ENCODE measurements around the gene KDM7A. TPM values are rescaled to one million over a fixed set of nuclear protein-coding genes. Genes with fewer than 3 reads are reported as not detected.

The KDM7A gene
- total RNA-seq, 1 donor from 2014 or later = 13.8 TPM

- peaks cover 26% of the 10 kb centered on the region for H3K4me1 Mint-ChIP-seq
- no peak for TF ChIP-seq CTCF (IDR thresholded peaks at IDR 0.05)
- H3K9me3 Mint-ChIP-seq = no peaks in the 10 kb centered on the region
- H3K27ac Mint-ChIP-seq = no peak overlapping the region
- CTCF ChIA-PET = no interaction called here
- intact Hi-C loops (cut with micrococcal nuclease) = no loop called here
- H3K4me3 Mint-ChIP-seq = no peak overlapping the region
- peaks cover 54% of the 10 kb centered on the region for H3K36me3 Mint-ChIP-seq (ENCODE audit: low read depth)
- DNase-seq = no peak
- no peak for ATAC-seq (ENCODE audit: low read depth)
- POLR2A ChIA-PET = interaction anchor here (0.7 kb wide), 1 partner anchor 17 kb away, joined by 4 read pairs; no protein-coding TSS in a partner anchor
- no peaks in the 10 kb centered on the region for H3K27me3 Mint-ChIP-seq
Observed at GRCh38 chr7:140136073-140136472, 40.7 kb downstream of the KDM7A start.

- Mint-ChIP-seq H3K4me3 (no peak overlapping the region), H3K36me3 (ENCODE audit: low read depth) (peaks cover 66% of the 10 kb centered on the region), H3K27ac (peak overlapping the region; percentile 12), H3K4me1 (peaks cover 11% of the 10 kb centered on the region), H3K27me3 (no peaks in the 10 kb centered on the region), H3K9me3 (no peaks in the 10 kb centered on the region)
- ChIA-PET POLR2A (no interaction called here), CTCF (no interaction called here)
- TF ChIP-seq CTCF (IDR thresholded peaks at IDR 0.05) = no peak
- no peak for DNase-seq
- intact Hi-C loops (cut with micrococcal nuclease) = no loop called here
- no peak for ATAC-seq (ENCODE audit: low read depth)
Observed at GRCh38 chr7:140134039-140134438, 42.7 kb downstream of the KDM7A start.

- Mint-ChIP-seq H3K4me1 (peaks cover 13% of the 10 kb centered on the region), H3K4me3 (no peak overlapping the region), H3K9me3 (no peaks in the 10 kb centered on the region), H3K36me3 (ENCODE audit: low read depth) (peaks cover 79% of the 10 kb centered on the region), H3K27ac (no peak overlapping the region), H3K27me3 (no peaks in the 10 kb centered on the region)
- ChIA-PET POLR2A (interaction anchor here (0.5 kb wide), 1 partner anchor 11 kb away, joined by 3 read pairs; no protein-coding TSS in a partner anchor), CTCF (no interaction called here)
- intact Hi-C loops (cut with micrococcal nuclease) = no loop called here
- ATAC-seq (ENCODE audit: low read depth) (no peak), DNase-seq (no peak)
- TF ChIP-seq CTCF (IDR thresholded peaks at IDR 0.05) = no peak
Observed at GRCh38 chr7:140127360-140128127, 49.2 kb downstream of the KDM7A start.

GRCh38 chr7:140126435-140127034, 50.2 kb downstream of the KDM7A start:
- peaks cover 75% of the 10 kb centered on the region for H3K36me3 Mint-ChIP-seq (ENCODE audit: low read depth)
- peaks cover 13% of the 10 kb centered on the region for H3K4me1 Mint-ChIP-seq
- TF ChIP-seq CTCF (IDR thresholded peaks at IDR 0.05) = no peak
- DNase-seq (no peak), ATAC-seq (ENCODE audit: low read depth) (no peak)
- H3K27me3 Mint-ChIP-seq = no peaks in the 10 kb centered on the region
- intact Hi-C loops (cut with micrococcal nuclease) = no loop called here
- POLR2A ChIA-PET = interaction anchor here (1.1 kb wide), 1 partner anchor 21 kb away, joined by 3 read pairs; no protein-coding TSS in a partner anchor
- peak overlapping the region; percentile 46 for H3K27ac Mint-ChIP-seq
- no peak overlapping the region for H3K4me3 Mint-ChIP-seq
- H3K9me3 Mint-ChIP-seq = no peaks in the 10 kb centered on the region
- CTCF ChIA-PET = no interaction called here

- intact Hi-C loops (cut with micrococcal nuclease) = no loop called here
- H3K27ac Mint-ChIP-seq = no peak overlapping the region
- peaks cover 72% of the 10 kb centered on the region for H3K36me3 Mint-ChIP-seq (ENCODE audit: low read depth)
- no peak overlapping the region for H3K4me3 Mint-ChIP-seq
- POLR2A ChIA-PET = no interaction called here
- ATAC-seq (ENCODE audit: low read depth) = no peak
- no peak for TF ChIP-seq CTCF (IDR thresholded peaks at IDR 0.05)
- no peaks in the 10 kb centered on the region for H3K27me3 Mint-ChIP-seq
- peaks cover 13% of the 10 kb centered on the region for H3K4me1 Mint-ChIP-seq
- no peaks in the 10 kb centered on the region for H3K9me3 Mint-ChIP-seq
- DNase-seq = no peak
- CTCF ChIA-PET = no interaction called here
Observed at GRCh38 chr7:140122965-140123364, 53.8 kb downstream of the KDM7A start.
